Fibroblast of skin of back (primary cell): ENCODE measurements around the gene CAB39L.
"Not testable (repeated sequence)": the region's sequence is repeated elsewhere in the genome, so short reads cannot be mapped to it uniquely, and the experiment has no call there.

ENCODE experiments used
- DNase-seq: peaks from one replicate; pipeline ENCODE4 v3.0.0-alpha.2; 2013

CAB39L gene

GRCh38 chr13:49305792-49306425 is 138.0 kb downstream of the CAB39L start:
- no peak for DNase-seq

DNA sequence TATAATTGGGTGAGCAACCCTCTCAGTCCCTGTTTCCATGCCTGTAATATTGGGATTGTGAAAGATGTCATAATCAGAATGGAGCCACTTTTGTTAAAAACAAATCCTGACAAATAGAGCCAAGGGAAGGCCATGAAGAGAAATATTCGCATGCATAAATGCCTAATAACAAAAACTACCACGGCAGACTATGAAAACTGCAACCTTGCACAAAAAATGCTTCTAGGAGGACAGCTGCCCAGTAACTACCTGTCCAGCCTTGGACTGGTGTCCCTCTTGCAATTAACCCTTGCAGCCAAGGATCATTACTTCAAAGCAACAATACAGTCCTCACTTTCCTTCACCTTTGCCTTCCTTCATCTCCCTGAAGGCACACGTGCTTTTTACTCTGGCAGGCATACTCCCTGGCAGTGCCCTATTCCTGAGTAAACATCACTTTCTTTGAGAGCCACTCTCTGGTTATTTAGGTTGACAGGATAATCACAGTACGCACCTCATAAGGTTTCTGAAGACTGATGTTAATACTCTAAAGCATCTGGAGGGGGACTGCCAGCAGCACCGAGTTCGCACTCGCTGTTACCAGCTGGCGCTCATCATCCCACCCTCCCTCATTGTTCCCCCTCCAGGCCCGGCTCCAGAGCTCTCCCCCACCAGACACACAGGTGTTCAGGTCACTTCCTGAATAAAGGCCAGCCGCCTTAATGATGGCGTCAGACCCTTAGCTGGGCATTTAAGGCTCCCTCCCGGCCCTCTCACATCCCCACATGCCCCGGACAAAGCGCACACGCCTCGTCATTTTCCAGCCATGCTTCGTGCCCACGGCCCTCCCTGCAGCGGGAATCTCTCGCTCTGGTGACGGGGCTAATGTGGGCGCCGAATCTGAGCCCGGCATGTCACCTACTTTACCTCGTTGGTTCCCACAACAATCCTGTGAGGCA is 138.8 kb downstream of the CAB39L start:
- no peak for DNase-seq

GRCh38 chr13:49304356-49304755 is 139.5 kb downstream of the CAB39L start:
- no peak for DNase-seq

DNA sequence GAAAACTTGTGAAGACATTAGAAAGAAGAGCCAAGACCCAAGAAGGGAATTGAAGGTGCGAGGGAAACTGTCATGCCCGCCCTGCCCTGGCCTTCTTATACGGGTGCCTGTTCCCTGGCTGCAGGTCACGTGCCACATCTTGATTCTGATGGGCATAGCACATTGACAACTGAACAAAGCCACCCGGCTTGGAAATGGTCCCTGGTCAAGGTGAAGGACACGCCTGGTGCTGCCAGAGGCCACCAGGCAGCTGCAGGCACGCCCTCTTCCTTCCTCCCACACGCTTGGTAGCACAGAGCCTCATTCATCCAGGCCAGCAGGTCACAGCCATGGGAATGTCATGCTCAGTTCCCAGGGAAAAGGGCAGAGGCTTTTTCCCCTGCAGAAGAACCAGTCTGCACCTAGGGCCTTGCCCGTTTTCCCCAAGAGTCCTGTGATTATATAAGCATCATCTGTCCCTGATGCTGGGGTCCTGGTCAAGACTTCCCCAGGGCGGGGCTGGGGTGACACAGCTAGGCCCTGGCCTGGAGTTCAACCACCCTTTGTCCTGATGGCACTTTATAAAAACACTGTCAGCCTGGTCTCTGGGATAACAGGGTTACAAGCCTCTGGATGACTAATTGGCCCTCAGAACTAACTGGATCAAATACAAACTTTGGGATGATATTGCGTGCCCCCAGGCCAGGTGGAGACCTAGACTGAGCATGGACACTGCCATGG is 140.2 kb downstream of the CAB39L start:
- no peak for DNase-seq

DNA sequence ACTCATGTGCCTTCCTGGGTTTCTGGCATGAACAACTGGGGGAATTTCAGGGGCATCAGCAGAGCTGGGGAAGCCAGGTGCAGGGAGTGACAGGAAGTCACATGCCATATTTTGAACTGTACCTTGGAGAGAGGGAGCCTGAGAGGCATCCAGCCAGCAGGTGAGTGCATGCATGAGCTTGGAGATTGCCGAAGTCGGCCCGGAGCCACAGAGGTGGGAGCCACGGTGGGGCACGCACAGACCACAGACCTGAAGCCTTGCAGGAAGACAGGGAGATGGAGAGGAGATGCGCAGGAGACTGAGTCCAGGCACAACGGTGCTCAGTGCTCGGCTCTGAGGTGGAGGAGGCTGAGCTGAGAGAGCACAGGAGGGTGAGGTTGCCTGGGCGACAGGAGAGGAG is 141.0 kb downstream of the CAB39L start:
- DNase-seq: no peak

- DNase-seq: no peak
Observed at GRCh38 chr13:49302222-49302621, 141.6 kb downstream of the CAB39L start.

GRCh38 chr13:49300739-49301589 is 142.9 kb downstream of the CAB39L start:
- DNase-seq: peak; percentile 72

DNA sequence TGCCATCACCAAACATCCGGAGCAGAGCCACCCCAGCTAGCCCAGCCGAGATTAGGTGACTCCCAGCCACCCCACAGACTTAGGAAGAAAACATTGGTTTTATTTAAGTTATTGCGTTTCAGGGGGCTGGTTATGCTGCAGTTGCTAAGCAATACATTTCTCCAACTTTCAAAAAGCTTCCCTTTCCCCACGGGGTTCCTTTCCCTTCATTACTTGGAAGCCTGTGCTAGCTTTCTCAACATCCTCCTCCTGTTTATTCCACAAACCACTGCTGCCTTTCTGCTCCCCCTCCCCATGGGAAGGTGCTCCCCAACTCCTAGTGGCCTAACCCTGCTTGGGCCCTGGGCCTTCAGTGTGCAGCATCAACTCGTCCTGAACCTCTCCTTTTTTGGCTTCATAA is 143.6 kb downstream of the CAB39L start:
- DNase-seq: no peak

DNA sequence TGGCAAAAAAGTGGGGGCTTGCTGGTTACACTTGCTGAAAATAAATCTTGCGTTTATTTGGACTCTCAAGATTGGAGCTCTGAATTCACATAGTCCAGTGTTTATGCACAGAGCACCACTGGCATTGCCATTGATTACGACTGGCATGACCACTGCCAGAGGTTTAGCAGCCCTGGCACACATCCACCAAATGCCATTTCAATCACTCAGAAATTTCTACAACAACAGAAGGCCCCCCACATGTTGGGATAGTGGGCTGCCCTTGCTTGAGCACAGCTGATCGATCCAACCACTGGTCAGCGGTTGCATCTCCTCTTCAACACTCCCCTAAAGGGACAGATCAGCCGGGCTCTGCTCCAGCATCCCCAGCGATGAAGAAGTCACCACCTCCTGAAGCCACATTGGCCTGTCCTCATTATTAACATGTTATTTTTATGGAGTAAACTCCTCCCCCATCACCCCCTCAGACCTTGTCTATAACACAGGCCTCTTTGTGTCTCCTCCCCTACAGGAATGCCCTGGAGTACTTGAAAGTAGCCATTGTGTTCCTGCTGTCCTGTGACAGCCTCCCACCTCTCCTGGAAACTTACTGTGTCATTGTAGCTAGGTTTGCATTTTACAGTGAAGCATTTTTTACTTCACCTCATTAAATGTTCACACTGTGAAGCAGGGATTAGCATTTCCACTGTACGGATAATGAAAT is 144.8 kb downstream of the CAB39L start:
- no peak for DNase-seq

- DNase-seq: no peak
Observed at GRCh38 chr13:49298416-49298815, 145.4 kb downstream of the CAB39L start.

DNA sequence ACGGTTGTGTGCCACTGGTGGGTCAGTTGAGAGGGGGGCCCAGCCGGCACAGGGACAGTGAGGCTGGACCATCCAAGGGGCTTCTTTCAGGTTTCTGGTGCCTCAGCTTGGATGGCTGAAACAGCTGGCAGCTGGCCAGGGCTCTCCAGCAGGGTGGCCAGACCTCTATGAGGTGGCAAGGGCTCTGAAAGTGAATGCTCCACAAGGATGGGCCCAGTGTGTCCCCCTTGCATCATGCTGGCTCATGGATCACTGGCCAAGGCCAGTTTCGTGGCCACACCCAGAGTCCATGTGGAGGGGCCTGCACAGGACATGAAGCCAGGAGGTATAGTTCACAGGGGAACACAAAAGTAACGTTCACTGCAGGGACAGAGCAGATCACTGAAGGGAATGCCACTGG is 146.5 kb downstream of the CAB39L start:
- DNase-seq: no peak

- no peak for DNase-seq
Observed at GRCh38 chr13:49296659-49297058, 147.2 kb downstream of the CAB39L start.

GRCh38 chr13:49295244-49295643 is 148.6 kb downstream of the CAB39L start:
- DNase-seq: no peak

DNA sequence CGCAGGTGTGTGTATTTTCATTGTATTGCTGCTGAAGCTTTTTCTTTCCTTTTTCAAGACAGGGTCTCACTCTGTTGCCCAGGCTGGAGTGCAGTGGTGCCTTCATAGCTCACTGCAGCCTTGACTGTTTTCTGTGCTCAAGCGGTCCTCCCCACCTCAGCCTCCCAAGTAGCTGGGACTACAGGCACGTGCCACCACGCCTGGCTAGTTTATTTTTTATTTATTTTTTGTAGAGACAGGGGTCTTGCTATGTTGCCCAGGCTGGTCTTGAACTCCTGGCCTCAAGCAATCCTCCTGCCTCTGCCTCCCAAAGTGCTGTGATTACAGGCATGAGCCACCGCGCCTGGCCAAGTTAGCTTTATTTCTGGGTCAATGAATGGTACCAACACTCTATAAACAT is 149.1 kb downstream of the CAB39L start:
- not testable (repeated sequence) for DNase-seq

GRCh38 chr13:49292742-49293486 is 150.9 kb downstream of the CAB39L start:
- peak; percentile 54 for DNase-seq

DNA sequence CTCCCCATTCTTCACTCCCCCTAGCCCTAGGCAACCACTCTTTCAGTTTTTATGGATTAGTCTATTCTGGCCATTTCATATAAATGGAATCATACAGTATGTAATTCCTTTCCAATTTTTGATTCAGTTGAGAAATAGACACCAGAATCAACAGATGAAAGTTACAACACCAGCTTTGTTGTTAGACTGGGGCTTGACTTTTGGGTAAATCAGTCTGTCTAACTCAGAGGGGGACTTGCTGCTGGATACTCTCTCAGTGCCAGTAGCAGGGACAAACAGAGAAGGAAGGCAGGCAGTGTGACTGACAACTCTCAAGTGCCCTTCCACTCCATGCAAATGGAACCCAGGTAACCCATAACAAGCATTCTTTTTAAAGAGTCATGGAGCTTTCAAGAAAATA is 155.4 kb downstream of the CAB39L start:
- DNase-seq: no peak

GRCh38 chr13:49287995-49288394 is 155.9 kb downstream of the CAB39L start:
- no peak for DNase-seq

DNA sequence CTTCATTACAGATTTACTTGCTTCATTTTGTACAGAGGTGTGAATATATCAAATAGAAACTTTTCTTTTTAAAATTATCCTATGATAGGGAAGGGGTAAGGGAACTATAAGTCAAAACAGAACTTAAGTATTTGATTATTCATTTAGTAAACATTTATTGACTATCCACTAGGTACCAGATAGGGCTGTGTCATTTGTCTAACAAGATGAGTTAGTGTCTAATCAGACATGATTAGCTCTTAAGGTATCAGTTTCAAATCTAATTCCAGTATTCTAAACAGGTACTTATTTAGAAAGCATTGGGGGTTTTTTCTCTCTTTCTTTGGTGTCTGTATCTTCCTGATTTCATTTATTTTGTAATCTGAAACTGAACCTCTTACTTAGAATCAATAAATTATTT is 164.0 kb downstream of the CAB39L start:
- DNase-seq: no peak

- DNase-seq: no peak
Observed at GRCh38 chr13:49279112-49279511, 164.8 kb downstream of the CAB39L start.

- no peak for DNase-seq
Observed at GRCh38 chr13:49278211-49278610, 165.7 kb downstream of the CAB39L start.

DNA sequence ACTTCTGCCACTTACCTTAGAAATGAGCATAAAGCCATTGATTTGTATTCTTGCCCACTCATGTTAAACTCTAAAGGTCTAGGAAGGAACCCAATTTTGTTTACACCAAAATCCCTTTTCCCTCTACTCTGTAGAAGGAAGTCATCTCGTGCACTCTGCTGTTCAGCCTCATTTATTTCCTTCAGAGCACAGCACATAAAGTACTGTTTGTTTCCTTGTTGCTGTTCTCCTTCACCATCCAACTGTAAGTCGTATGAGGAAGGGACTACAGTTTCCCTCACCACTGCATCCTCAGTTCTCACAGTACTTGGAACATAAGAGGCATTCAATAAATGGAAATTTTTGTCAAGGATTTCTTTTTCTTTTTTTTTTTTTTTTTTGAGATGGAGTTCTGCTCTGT is 171.6 kb downstream of the CAB39L start:
- DNase-seq: no peak
